Activated T-helper 17 cell treated with anti-CD3 and anti-CD28 coated beads, Interleukin-2, amount 50 U/mL, for 72 hours (primary cell): ENCODE measurements around the gene MMP1. TPM values are rescaled to one million over a fixed set of nuclear protein-coding genes. Genes with fewer than 3 reads are reported as not detected.
"Not testable (repeated sequence)": the region's sequence is repeated elsewhere in the genome, so short reads cannot be mapped to it uniquely, and the experiment has no call there.

Source experiments
- ATAC-seq: fragments of 150-1000 bp; cut with Tn5 transposase; replicated peaks from 2 replicates; pipeline ENCODE4 v1.10.0; 2021; ENCODE audit warnings: mild to moderate bottlenecking, moderate library complexity
- H3K27ac Mint-ChIP-seq: one replicate; pipeline ENCODE4 v1.8.0; 2022; ENCODE audit warnings: mixed read lengths
- H3K27me3 Mint-ChIP-seq: one replicate; pipeline ENCODE4 v1.8.0; 2022; ENCODE audit warnings: mixed read lengths
- H3K36me3 Mint-ChIP-seq: one replicate; pipeline ENCODE4 v1.8.0; 2022; ENCODE audit warnings: low read depth, mild to moderate bottlenecking, mixed read lengths
- H3K4me1 Mint-ChIP-seq: one replicate; pipeline ENCODE4 v1.8.0; 2022; ENCODE audit warnings: mixed read lengths
- H3K4me3 Mint-ChIP-seq: one replicate; pipeline ENCODE4 v1.8.0; 2022; ENCODE audit warnings: mild to moderate bottlenecking, mixed read lengths
- H3K9me3 Mint-ChIP-seq: one replicate; pipeline ENCODE4 v1.8.0; 2022; ENCODE audit warnings: mixed read lengths
- total RNA-seq, 2 donors: library from RNA; stranded (reverse); gene quantifications; one replicate each; pipeline ENCODE4 v1.2.3, GENCODE V29; 2022

The MMP1 gene
- total RNA-seq, 2 donors from 2014 or later, result not detected

DNA sequence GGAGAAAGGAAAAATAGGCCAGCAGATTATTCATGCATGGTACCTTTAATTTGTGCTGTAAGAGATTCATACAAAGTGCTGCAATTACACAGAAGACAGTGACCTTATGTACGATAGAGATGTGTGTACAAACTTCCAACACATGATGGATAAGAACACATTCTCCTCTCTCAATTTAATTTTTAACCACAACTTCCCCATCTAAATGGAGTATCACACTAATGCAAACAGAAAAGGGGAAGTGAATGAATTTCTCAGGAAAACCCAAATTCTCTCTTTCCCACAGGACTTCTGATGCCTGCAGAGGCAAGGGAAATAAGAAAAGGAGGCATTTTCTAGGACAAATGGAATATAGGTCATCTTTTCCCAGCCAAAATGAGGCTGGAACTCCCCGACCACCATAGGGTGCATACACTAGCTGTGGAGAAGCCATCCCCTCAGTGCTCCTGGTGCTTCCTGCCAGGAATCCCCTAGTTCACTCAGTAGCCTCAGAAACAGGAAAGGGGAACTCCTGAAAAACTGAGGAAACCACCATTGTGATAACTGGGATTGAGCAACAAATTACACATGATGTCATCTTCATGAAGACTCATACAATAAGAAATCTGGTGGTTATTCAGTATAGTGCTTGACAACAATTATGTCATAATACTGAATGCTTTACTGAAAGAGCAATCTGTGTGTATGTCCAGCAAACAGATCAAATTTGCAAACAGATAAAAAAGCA, 40.0 kb downstream of the MMP1 start:
- no peak for ATAC-seq
- Mint-ChIP-seq H3K36me3 (no peaks in the 10 kb centered on the region), H3K4me3 (no peak overlapping the region), H3K27me3 (peaks cover 21% of the 10 kb centered on the region), H3K27ac (no peak overlapping the region), H3K4me1 (no peaks in the 10 kb centered on the region), H3K9me3 (no peaks in the 10 kb centered on the region)

DNA sequence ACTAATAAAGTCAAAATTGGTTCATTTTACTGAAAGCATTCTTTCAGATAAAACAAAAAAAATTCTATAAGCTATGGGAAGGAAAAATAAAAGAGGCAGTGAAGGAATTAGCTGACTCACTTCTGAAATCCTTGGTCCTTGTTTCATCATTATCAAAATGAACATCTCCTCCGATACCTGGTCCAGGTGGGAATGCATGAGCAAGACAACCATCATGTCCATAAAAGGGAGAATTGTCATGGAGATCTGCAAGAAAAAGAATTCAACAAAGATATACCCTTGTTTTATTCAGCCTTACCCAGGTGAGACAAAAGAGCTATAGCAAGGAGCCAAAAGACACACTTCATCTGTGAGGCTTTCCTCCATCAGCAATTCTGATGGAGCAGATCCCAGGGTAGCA, 44.7 kb downstream of the MMP1 start:
- H3K27me3 Mint-ChIP-seq, result peaks cover 25% of the 10 kb centered on the region
- ATAC-seq, result no peak
- H3K36me3 Mint-ChIP-seq, result no peaks in the 10 kb centered on the region
- H3K4me3 Mint-ChIP-seq, result no peak overlapping the region
- no peak overlapping the region for H3K27ac Mint-ChIP-seq
- no peaks in the 10 kb centered on the region for H3K9me3 Mint-ChIP-seq
- H3K4me1 Mint-ChIP-seq, result no peaks in the 10 kb centered on the region

DNA sequence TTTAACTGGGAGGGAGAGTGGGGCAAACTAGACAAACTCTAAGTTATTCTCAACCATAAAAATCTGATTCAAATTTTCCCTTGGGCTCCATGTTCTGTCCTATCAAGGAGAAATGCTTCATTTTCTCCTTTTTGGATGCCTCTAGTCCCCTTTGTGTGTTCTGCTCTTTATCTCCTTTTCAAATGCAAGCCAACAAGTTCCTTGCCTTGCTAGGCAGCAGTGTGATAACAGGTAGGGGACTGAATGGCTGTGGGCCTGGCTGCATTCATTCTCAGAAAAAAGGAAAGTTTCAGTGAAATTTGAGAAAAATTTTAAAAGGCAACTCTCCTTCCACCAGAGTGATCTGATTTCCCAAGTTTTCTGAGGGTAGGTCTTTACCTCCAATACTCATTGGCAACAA, 46.3 kb downstream of the MMP1 start:
- H3K4me1 Mint-ChIP-seq, result no peaks in the 10 kb centered on the region
- H3K9me3 Mint-ChIP-seq, result peaks cover 4% of the 10 kb centered on the region
- peaks cover 26% of the 10 kb centered on the region for H3K27me3 Mint-ChIP-seq
- no peak for ATAC-seq
- H3K4me3 Mint-ChIP-seq, result no peak overlapping the region
- H3K27ac Mint-ChIP-seq, result no peak overlapping the region
- no peaks in the 10 kb centered on the region for H3K36me3 Mint-ChIP-seq

DNA sequence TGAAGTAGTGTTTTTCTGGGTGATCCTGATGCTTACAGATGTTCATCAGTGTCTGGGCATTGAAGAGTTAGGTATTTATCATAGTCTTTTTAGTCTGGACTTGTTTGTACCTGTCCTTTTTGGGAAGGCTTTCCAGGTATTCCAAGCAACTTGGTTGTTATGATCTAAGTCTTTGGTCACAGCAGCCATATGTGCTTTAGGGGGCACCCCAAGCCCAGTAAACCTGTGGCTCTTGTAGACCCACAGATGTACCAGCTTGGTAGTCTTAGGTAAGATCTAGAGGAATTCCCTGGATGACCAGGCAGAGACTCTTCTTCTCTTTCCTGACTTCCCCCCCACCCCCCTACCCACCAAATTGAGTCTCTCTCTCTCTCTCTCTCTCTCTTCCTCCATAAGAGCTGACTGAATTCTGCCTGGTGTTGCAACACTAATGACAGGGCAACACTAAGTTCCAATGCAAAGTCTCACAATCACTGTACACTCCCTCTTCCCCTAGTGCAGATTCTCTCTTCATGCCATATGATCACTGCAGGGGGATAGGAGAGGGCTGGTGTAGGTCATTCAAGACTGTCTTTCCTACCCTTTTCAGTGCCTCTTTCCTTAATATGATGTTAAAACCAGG, 48.7 kb downstream of the MMP1 start:
- H3K36me3 Mint-ChIP-seq, result no peaks in the 10 kb centered on the region
- H3K27me3 Mint-ChIP-seq, result peaks cover 22% of the 10 kb centered on the region
- H3K27ac Mint-ChIP-seq, result no peak overlapping the region
- ATAC-seq, result no peak
- peaks cover 4% of the 10 kb centered on the region for H3K9me3 Mint-ChIP-seq
- H3K4me1 Mint-ChIP-seq, result no peaks in the 10 kb centered on the region
- H3K4me3 Mint-ChIP-seq, result no peak overlapping the region

DNA sequence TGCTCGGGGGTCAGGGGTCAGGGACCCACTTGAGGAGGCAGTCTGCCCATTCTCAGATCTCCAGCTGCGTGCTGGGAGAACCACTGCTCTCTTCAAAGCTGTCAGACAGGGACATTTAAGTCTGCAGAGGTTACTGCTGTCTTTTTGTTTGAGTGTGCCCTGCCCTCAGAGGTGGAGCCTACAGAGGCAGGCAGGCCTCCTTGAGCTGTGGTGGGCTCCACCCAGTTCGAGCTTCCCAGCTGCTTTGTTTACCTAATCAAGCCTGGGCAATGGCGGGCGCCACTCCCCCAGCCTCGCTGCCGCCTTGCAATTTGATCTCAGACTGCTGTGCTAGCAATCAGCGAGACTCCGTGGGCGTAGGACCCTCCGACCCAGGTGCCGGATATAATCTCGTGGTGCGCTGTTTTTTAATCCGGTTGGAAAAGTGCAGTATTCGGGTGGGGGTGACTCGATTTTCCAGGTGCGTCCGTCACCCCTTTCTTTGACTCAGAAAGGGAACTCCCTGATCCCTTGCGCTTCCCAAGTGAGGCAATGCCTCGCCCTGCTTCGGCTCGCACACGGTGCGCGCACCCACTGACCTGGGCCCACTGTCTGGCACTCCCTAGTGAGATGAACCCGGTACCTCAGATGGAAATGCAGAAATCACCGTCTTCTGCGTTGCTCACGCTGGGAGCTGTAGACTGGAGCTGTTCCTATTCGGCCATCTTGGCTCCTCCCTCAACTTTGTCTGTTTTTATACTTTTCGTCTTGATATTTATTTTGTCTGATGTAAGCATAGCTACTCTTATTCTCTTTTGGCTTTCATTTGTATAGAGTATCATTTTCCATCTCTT, 51.0 kb downstream of the MMP1 start:
- not testable (repeated sequence) for H3K4me1 Mint-ChIP-seq, H3K9me3 Mint-ChIP-seq, H3K36me3 Mint-ChIP-seq, ATAC-seq, H3K27ac Mint-ChIP-seq, H3K4me3 Mint-ChIP-seq
- H3K27me3 Mint-ChIP-seq, result peaks cover 17% of the 10 kb centered on the region

Other genes starting within 250 kb of the MMP1 start
- not detected for gene MMP20, start 172.8 kb downstream of the MMP1 start, total RNA-seq
- not detected for gene MMP27, start 92.4 kb downstream of the MMP1 start, total RNA-seq
- gene MMP8, start 73.2 kb downstream of the MMP1 start, total RNA-seq, result not detected
- not detected for gene MMP10, start 17.5 kb downstream of the MMP1 start, total RNA-seq
- not detected for gene MMP3, start 45.4 kb upstream of the MMP1 start, total RNA-seq
- gene MMP12, start 76.8 kb upstream of the MMP1 start, total RNA-seq, result under 1 TPM in 1 of 2 donors, not detected in 1; 0.22 TPM
- not detected for gene MMP13, start 157.6 kb upstream of the MMP1 start, total RNA-seq